Activated CD8-positive, alpha-beta memory T cell treated with anti-CD3 and anti-CD28 coated beads, Interleukin-2, amount 50 U/mL, for 4 hours (primary cell): ENCODE measurements around the gene ABHD3.
"Not testable (repeated sequence)": the region's sequence is repeated elsewhere in the genome, so short reads cannot be mapped to it uniquely, and the experiment has no call there.

Source experiments
- DNase-seq: peaks from one replicate; pipeline ENCODE4 v3.0.0-alpha.2; 2020

ABHD3 gene, protein sequence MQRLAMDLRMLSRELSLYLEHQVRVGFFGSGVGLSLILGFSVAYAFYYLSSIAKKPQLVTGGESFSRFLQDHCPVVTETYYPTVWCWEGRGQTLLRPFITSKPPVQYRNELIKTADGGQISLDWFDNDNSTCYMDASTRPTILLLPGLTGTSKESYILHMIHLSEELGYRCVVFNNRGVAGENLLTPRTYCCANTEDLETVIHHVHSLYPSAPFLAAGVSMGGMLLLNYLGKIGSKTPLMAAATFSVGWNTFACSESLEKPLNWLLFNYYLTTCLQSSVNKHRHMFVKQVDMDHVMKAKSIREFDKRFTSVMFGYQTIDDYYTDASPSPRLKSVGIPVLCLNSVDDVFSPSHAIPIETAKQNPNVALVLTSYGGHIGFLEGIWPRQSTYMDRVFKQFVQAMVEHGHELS

DNA sequence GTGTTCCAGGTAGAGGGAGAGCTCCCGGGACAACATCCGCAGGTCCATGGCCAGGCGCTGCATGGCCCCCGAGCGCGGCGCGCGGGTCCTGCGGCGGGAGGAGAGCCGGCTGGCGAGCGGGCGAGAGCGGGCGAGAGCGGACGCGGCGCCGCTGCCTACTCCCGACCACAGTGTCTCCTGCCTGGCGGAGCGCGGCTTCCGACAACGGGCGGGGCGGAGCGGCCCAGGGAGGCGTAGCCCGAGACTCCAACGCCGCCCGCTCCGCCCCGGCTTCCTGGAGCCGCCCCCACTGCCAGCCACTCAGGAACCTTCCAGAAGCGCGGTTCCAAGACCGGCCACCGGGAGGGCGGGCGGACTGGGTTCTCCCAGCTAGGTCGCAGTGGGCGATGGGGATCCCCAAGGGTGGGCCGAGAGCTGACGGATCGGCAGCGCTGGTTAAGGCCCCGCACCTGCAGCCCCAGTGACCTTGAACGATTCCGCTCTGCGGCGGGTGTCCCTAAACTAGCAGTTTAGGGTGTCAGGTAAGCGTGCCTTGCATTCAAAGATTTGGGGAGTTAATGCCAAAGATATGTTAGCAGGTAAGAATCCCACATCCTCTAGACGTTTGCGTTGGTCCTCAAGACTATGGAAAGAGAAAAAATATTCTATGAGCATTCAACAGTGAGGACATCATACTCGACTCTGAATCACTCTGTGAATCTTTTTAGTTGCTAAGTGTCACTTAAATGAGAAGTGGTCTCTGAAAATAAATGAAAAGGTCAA lies at the start of gene ABHD3:
Gene ABHD3 (minus strand): TSS at position 172 of the 762 bp plus-strand sequence. CDS start 109 bp downstream, at position 63.
- peak; percentile 91 for DNase-seq

DNA sequence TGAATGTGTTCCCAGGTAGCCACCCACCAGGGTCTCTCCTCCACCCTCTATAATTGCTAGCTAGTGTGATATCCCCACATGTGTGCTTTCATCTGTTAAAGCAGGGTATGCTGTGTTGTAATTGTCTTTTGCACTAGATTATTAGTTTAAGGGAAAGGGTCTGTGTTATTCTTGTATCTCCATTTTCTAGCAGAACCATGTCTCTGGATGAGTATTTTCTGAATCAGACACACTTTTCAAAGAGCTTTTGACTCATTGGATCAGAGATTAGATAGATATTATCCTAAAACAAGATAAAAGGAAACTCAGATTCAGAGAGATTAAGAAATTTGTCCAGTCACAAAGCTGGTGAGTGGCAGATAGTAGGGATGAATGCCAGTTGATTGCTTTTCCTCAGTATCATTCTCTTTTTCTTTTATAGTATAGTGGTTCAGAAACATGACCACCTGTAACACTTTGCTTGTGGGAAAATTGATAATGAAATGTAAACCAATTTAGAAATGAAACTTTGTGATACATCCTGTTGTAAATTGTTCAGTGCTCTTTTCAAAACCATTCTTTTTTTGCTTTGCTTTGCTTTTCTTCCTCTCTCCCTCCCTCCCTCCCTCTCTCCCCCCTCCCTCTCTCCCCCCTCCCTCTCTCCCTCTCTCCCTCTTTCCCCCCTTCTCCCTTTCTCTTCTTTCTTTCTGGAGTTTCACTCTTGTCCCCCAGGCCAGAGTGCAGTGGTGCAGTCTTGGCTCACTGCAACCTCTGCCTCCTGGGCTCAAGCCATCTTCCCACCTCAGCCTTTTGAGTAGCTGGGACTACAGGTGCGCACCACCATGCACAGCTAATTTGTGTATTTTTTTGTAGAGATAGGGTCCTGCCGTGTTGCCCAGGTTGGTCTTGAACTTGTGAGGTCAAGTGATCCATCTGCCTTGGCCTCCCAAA lies 43.5 kb upstream of the ABHD3 start:
- no peak for DNase-seq

DNA sequence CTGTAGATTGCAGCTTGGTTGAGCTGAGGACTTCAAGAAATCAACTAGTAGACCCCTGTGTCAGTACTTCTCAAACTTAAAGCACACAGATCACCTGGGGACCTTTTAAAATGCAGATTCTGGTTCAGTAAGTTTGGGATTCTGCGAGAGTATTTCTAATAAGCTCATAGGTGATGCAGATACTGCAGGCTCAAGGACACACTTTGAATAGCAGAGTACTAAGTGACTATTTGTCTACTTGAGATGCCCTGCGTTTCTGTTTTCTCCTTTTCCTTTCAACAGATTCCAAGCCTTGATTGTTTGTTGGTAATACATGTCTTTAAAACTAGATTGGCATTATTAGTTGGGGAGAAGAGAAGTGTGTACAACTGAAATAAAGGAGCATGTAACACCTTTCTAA lies 42.7 kb upstream of the ABHD3 start:
- no peak for DNase-seq

DNA sequence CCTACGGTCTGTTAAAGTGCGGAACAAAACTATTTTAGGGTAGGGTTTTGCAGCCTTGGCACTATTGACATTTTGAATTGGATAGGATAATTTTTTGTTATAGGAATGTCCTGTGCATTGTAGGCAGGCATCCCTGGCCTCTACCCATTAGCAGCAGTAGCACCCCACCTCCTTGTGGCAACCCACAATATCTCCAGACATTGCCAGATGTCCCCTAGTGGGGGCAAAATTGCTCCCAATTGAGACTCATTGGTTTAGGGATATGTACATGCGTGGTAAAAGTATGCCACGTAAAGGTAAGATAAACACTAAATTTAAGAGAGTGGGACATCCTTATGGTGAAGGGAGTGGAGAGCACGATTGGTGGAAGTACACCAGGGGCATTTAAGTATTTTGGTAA lies 40.7 kb upstream of the ABHD3 start:
- DNase-seq = no peak

DNA sequence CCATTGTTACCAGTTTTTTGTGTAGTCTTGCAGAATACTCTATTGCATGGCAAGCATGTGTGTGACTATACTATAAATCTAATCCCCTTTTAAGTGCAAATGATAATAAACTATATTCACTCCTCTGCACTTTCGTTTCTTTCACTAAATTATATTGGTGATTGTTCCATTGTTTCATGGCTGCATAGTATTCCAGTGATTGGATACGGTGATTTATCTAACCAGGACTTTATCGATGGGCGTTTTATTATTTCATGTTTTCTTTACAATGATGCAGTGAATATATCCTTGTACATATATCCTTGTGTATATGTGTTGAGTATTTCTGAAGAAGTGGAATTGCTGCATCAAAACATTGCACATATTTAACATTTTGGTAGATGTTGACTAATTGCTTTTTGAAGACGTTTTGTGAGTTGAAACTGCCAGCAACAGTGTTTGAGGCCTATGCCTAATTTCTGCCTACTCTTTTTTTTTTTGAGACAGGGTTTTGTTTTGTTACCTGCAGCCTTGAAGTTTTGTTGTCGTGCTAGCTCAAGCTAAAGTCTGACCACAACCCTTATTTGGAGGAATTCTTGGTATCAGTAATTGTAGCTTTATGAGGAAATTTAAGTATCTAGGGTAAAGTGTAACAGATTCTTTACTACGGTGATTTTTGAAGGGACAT lies 38.7 kb upstream of the ABHD3 start:
- DNase-seq = no peak

DNA sequence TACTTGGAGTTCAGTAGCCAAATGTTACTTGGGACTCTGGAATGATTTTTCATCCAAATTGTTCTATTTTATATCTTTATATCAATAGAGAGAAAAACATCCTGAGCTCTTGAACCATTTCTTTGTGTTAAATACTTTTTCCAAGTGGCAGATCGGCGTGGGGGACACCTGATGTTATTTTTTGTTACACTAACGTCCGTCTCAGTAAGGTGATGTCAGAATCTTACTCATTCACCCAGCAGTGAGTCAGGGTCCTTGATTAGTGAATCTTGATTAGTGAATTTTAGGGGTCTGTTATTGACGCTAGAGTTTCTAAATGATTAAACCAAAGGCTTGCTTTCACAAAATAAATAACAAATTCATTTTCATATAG lies 37.7 kb upstream of the ABHD3 start:
- no peak for DNase-seq

DNA sequence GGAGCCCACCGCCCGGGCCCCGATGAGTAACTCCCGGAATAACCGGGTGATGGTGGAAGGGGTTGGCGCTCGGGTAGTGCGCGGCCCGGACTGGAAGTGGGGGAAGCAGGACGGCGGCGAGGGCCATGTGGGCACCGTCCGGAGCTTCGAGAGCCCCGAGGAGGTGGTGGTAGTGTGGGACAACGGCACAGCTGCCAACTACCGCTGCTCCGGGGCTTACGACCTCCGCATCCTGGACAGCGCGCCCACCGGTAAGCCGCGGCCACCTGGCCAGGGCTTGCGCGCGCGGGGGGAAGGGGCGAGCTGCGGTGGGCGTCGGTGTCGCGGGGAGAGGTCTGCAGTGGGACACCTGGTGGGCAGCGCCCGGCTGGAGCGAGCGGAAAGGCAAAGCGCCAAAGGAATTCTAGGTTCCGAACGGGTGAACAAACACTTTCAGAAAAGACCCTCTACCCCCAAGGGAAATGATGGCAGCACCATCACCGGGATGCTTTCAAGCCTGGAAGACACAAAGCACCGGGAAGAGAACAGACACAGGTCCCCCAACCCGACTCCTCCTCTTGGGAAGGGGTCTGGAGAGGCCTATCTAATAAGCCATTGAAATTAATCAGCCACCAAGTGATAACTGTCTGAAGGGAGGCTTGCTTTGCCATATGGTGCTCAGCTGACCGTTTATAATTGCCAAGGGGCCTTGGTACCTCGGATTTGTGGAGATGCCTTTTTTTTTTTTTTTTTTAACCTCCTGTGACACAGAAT lies 37.2 kb upstream of the ABHD3 start:
- peak; percentile 45 for DNase-seq

DNA sequence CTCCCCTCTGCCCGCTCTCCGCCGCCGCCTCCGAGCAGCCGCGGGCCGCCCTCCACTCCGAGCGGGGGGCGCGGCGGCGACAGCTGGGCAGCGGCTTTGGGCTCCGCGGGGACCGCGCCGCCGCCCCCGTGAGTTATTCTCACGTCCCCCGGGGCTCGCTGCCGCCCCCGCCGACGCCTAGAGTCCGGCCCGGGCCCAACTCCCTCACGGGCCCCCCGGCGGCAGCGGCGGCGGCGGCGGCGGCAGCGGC lies 36.7 kb upstream of the ABHD3 start:
- DNase-seq = peak; percentile 53

DNA sequence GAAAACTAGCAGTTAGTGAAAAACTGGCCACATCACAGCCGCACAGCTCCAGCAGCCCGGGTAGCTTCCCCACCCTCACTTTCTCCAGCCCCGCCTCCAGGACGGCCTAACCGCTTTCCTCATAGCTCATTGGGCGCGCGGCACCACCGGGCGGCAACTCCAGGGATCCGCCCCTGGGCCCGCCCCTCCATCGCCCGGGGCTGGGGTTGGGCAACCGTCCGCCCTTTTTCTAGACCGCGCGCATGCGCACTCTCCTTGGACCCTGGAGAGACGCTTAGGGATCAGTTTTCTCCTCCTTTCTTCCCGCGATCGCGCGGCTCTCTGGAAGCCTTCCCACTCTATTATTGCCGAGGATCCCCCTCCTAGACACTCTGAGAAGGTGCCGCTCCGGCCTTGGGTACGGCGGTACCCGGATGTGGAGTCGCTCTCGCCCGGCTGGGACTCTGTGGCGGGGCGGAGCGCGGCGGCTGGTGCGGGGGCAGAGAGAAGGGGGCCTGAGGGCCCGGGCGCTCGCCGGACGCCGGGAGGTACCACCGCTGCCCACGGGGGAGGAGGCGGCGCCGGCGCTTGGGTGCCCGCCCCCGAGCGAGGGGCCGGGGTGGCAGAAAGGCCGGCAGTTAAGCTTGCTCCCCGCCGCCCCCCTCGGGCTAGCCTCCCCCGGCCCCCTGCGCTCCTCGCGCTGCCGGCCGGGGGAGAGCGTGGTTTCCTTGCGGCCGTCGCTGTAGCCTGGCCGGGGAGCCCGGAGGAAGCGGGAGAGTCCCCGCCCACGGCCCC lies 36.2 kb upstream of the ABHD3 start, which contains the start of gene MIB1:
Gene MIB1 (plus strand): TSS at position 255 of the 774 bp plus-strand sequence. CDS start 792 bp downstream, outside the sequence.
- DNase-seq = peak; percentile 99

DNA sequence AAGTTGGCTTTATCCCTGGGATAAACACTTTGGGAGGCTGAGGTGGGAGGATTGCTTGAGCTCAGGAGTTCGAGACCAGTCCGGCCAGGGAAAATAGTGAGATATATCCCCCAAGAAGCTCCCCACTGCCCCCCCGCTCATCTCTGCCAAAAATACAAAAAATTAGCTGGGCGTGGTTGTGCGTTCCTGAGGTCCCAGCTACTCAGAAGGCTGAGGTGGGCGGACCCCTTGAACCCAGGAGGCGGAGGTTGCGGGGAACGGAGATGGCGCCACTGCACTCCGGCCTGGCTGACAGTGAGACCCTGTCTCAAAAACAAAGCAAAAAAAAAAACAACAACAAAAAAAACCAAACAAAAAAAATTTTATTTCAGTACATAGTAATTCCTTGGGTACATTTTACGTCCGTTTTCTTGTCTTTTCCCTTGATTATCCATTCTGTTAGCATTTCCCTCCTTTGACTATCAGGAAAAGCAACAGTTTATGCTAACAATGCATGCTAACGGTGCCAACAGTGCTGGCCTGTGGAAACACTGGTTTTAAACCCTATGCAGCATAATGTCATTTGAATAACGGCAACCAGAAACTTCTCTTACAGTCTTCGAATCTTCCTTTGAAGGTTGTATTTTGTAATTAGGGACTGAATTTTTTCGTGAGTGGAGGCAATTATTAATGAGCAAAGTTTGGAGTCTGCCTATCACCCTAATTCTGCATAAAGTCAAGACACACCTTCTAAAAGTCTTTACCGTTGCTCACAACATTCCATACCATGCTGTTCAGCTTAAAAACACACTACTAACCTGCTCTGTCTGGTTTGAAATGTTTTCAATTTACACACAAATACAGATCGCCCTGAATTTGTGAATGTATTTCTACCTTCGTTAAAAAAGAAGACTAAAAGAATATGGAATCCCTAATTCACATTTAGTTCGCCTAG lies 35.3 kb upstream of the ABHD3 start:
- DNase-seq = no peak

DNA sequence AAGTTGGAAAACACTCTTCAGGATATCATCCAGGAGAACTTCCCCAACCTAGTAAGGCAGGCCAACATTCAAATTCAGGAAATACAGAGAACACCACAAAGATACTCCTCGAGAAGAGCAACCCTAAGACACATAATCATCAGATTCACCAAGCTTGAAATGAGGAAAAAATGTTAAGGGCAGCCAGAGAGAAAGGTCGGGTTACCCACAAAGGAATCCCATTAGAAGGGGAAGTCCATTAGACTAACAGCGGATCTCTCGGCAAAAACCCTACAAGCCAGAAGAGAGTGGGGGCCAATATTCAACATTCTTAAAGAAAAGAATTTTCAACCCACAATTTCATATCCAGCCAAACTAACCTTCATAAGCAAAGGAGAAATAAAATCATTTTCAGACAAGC lies 32.4 kb upstream of the ABHD3 start:
- DNase-seq = not testable (repeated sequence)

DNA sequence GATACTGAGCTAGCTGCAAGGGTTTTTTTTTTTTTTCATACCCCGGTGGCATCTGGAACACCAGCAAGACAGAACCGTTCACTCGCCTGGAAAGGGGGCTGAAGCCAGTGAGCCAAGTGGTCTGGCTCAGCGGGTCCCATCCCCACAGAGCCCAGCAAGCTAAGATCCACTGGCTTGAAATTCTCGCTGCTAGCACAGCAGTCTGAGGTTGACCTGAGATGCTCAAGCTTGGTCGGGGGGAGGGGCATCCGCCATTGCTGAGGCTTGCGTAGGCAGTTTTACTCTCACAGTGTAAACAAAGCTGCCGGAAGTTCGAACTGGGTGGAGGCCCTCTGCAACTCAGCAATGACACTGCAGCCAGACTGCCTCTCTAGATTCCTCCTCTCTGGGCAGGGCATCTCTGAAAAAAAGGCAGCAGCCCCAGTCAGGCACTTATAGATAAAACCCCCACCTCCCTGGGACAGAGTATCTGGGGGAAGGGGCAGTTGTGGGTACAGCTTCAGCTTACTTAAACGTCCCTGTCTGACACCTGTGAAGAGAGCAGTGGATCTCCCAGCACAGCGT lies 31.0 kb upstream of the ABHD3 start:
- peak; percentile 26 for DNase-seq

DNA sequence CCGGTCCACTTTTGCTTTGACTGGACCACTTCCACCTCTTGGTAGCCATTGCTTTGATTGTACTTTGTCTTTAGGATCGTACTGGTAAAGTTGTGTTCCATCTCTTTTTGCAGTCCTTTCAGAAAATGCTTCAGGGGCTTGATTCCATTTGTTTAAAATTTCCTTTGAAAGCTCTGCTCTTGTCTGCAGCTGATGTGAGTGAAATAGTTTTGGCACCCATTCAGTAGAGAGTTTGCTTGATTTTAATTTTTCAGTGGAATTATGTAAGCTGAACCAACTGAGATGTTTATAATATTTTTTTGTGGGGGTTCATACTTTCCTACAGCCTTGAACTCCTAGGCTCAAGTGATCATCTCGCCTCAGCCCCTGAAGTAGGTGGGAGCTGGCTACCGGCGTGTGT lies 28.4 kb upstream of the ABHD3 start:
- no peak for DNase-seq

DNA sequence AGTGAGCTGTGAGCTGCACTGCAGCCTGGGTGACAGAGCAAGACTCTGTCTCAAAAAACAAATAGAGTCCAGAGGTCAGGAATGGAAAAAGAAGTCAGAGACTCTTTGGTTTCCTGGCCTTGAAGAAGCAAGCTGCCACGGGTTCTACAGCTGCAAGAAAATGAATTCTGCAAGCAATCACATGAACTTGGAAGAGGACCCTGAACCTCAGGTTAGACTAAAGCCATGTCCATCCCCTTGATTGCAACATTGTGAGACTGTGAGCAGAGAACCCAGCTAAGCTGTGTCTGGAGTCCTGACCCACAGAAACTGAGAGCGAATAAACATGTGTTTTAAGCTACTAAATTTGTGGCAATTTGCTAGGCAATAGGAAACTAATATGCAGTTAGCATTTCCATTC lies 23.1 kb upstream of the ABHD3 start:
- no peak for DNase-seq

DNA sequence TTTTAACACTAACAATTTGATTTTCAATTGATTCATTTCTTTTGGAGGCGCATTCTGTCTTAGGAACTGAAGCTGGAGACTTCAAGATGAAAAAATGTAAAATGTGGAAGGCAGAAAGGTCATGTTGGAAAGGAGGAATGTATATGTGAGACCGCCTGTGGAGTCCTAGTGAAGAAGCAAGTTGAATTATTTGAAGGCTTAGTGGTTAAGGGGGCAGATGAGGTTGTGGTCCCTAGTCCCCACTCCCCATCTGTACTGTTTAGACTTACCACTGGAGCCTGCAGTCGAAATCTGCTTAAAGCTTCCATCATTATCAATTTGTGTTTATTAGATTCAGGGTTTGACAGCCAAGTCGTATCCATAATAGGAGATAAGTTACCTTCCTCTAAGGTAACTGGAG lies 20.6 kb upstream of the ABHD3 start:
- no peak for DNase-seq

DNA sequence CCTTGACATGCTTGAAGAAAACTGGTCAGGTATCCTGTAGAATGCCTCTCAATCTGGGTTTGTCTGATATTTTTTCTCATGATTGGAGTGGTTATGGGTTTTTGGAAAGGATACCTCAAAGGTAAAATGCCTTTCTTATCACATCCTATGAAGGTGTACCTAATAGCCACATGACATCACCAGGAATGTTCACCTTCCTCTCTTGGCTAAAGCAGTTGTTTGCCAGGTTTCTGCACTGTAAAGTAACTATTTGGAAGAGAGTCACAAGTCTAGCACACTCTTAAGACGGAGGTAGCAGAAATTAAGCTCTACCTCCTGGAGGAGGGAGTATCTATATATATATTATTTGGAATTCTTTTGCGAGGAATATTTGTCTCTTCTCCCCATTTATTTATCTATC lies 18.1 kb upstream of the ABHD3 start:
- no peak for DNase-seq

DNA sequence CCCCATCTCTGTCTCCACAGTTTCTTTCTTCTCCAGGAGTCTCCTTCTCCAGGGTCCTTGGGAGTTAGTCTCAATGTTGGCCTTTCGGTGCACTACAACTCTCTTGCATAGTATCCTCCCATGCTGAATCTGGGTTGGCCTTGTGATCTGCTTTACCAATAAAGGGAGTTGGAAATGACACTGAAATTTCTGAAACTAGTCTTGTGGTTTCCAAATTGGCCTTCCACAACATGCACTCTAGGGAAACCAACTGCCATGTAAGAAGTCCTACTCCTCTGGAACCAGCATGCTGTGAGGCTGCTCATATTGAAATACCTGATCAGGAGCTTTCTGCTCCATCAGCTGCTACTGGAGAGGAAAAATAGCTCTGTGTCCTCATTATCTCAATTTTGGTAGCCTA lies 9.9 kb upstream of the ABHD3 start:
- no peak for DNase-seq

DNA sequence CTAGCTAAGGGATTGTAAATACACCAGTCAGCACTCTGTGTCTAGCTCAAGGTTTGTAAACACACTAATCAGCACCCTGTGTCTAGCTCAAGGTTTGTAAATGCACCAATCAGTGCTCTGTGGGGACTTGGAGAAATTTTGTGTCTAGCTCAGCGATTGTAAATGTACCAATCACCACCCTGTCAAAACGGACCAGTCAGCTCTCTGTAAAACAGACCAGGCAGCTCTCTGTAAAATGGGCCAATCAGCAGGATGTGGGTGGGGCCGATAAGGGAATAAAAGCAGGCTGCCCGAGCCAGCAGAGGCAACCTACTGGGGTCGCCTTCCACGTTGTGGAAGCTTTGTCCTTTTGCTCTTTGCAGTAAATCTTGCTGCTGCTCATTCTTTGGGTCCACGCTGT lies 2.6 kb upstream of the ABHD3 start:
- DNase-seq = not testable (repeated sequence)

DNA sequence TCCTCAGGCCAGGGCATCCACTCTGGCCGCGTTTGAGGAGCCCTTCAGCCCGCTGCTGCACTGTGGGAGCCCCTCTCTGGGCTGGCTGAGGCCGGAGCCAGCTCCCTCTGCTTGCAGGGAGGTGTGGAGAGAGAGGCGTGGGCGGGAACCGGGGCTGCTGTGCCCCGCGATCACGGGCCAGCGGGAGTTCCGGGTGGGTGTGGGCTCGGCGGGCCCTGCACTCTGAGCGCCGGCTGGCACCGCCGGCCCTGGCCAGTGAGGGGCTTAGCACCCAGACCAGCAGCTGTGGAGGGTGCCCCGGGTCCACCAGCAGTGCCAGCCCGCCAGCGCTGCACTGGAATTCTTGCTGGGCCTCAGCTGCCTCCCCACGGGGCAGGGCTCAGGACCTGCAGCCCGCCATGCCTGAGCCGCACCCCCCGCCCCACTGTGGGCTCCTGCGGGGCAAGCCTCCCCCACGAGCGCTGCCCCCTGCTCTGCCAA lies 1.9 kb upstream of the ABHD3 start:
- DNase-seq = no peak
